LNCaP clone FGC (cell line): Measurements from ENCODE around the gene GRIA4.

Experiments used
- DNase-seq: peaks from one replicate; pipeline ENCODE4 v3.0.0-alpha.2; 2011; ENCODE audit warnings: low read depth
- H3K4me3 ChIP-seq: 2 replicates; pipeline ENCODE4 v1.5.1; 2011; ENCODE audit warnings: mild to moderate bottlenecking, low read depth, low read length, control low read depth
- CTCF ChIP-seq: IDR thresholded peaks from 2 replicates; pipeline ENCODE4 v1.5.1; 2012; ENCODE audit warnings: mild to moderate bottlenecking; ENCODE audit not compliant: control insufficient read depth, insufficient read depth; ENCODE audit errors: extremely low read depth

Gene GRIA4

GRCh38 chr11:105960252-105961245 lies 350.7 kb downstream of the GRIA4 start:
- no peak for DNase-seq
- peak overlapping the region; percentile 33 for H3K4me3 ChIP-seq
- TF ChIP-seq CTCF = no peak

GRCh38 chr11:105968021-105968697 lies 358.3 kb downstream of the GRIA4 start:
- no peak for DNase-seq
- no peak overlapping the region for H3K4me3 ChIP-seq
- no peak for TF ChIP-seq CTCF

GRCh38 chr11:105969756-105970155 lies 359.9 kb downstream of the GRIA4 start:
- DNase-seq = no peak
- H3K4me3 ChIP-seq = no peak overlapping the region
- no peak for TF ChIP-seq CTCF

GRCh38 chr11:105975128-105975527 lies 365.3 kb downstream of the GRIA4 start:
- no peak for DNase-seq
- no peak for TF ChIP-seq CTCF
- no peak overlapping the region for H3K4me3 ChIP-seq

GRCh38 chr11:105979997-105980703 lies 370.3 kb downstream of the GRIA4 start:
- no peak overlapping the region for H3K4me3 ChIP-seq
- peak; percentile 6 for DNase-seq
- TF ChIP-seq CTCF = no peak

GRCh38 chr11:105986554-105986953 lies 376.7 kb downstream of the GRIA4 start:
- no peak for DNase-seq

More at GRCh38 chr11:105986554-105986953, 376.7 kb downstream of the GRIA4 start:
- TF ChIP-seq CTCF = no peak
- H3K4me3 ChIP-seq = no peak overlapping the region
